Left kidney (tissue), 2 donors: ENCODE data around the gene IGFL2. TPM values are rescaled to one million over a fixed set of nuclear protein-coding genes. Genes with fewer than 3 reads are reported as not detected.

Source experiments
- DNase-seq: peaks from one replicate; pipeline ENCODE4 v3.0.0-alpha.2; 2013
- polyA plus RNA-seq: library from polyadenylated mRNA; unstranded; fragments of 120-200 nt; gene quantifications from one replicate; pipeline ENCODE4 v1.2.1, GENCODE V29; 2013; ENCODE audit not compliant: insufficient read length

IGFL2 gene
- polyA plus RNA-seq, 1 donor, result not detected

DNA sequence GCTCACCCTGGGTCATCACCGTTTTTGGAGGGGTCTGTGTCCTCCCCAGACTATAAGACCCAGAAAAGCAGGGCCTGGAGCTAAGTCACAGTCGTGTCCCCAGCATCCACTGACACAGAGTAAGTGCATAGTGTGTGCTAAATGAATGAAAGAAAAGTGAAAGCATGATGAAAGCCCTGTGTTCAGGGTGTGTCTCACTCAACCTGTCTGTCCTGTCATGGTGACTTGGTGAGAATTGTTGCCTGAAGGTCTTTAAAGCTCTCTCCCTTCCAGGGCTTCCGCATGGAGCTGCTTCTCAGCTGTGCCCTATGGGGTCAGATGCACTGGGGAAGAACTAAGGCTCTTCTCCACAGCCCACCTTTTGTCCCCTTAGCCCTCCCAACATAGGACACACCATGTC is 61.0 kb downstream of the IGFL2 start:
- DNase-seq, result no peak

DNA sequence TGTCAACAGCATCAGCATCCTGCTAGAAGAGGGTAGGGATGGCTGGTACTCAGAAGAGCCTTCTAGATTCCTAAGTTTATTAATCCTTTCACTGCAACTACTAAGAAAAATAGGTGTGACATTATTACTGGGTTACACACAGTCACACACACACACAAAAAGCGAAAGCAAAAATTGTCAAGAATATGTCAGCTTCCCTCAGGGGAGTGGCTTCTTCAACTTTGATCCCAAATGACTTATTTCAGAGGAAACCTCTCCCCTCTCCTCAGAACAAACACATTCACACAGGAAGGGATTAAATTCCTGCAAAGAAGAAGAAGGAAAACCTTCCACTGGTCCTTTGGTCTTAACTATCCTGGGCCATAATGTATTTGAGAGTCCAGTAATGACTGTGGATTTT is 61.4 kb downstream of the IGFL2 start:
- DNase-seq, result no peak

DNA sequence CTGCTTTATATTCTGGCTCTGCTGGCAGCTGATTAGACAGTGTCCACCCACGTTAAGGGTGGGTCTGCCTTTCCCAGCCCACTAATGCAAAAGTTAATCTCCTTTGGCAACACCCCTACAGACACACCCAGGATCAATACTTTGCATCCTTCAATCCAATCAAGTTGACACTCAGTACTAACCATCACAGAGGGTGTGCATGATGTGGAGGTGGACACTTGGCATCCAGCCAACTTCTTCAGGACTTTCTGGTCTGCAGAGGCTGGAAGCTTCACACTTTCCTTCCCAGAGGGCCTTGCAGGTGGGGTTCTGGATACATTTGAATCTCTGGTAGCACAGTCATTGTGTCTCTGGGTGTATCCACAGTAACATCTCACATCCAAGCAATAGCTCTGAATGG is 62.6 kb downstream of the IGFL2 start:
- DNase-seq, result no peak

Other genes starting within 250 kb of the IGFL2 start
- 4.0 TPM for gene MYPOP, start 245.6 kb upstream of the IGFL2 start, polyA plus RNA-seq
- not detected for gene NANOS2, start 233.5 kb upstream of the IGFL2 start, polyA plus RNA-seq
- gene NOVA2, start 174.4 kb upstream of the IGFL2 start, polyA plus RNA-seq, result 4.1 TPM
- gene CCDC61, start 152.8 kb upstream of the IGFL2 start, polyA plus RNA-seq, result 11.7 TPM
- gene PGLYRP1, start 125.2 kb upstream of the IGFL2 start, polyA plus RNA-seq, result 0.32 TPM
- gene IGFL4, start 107.2 kb upstream of the IGFL2 start, polyA plus RNA-seq, result 0.58 TPM
- gene IGFL3, start 23.6 kb upstream of the IGFL2 start, polyA plus RNA-seq, result not detected
- gene IGFL1, start 81.5 kb downstream of the IGFL2 start, polyA plus RNA-seq, result not detected
- 58.2 TPM for gene HIF3A, start 148.8 kb downstream of the IGFL2 start, polyA plus RNA-seq
- 130 TPM for gene PPP5C, start 198.8 kb downstream of the IGFL2 start, polyA plus RNA-seq